IMR-90 (cell line): ENCODE measurements around the gene FLVCR2. TPM values are rescaled to one million over a fixed set of nuclear protein-coding genes. Genes with fewer than 3 reads are reported as not detected.

Experiments
- ATAC-seq: fragments of 200-7000 bp; cut with Tn5 transposase; 2 replicates; pipeline ENCODE4 v1.9.1; 2020; ENCODE audit warnings: low read depth, mild to moderate bottlenecking, moderate library complexity
- BruUV-seq: library from RNA; stranded (reverse); fragments of 400-500 nt; replicated peaks from 2 replicates; lab custom pipeline; 2021; lab: Mats Ljungman, UMichigan
- CTCF ChIA-PET: fragments of 300-600 bp; formaldehyde crosslinking; extraction: SDS; loops from one replicate; lab custom pipeline; 2021; ENCODE audit warnings: antibody characterized with exemption; lab: Yijun Ruan, JAX
- POLR2A ChIA-PET: fragments of 300-600 bp; sonication (Branson Sonifier 250); formaldehyde crosslinking; loops from one replicate; lab custom pipeline; 2022; ENCODE audit warnings: antibody characterized with exemption; ENCODE audit not compliant: unreplicated experiment; lab: Charles Lee
- DNase-seq: peaks from one replicate; pipeline ENCODE4 v3.0.0; 2013
- H2AFZ ChIP-seq: replicated peaks from 2 replicates; pipeline ENCODE3; 2013; ENCODE audit warnings: low read length, mild to moderate bottlenecking; ENCODE audit not compliant: poor library complexity
- H2AK5ac ChIP-seq: 2 replicates; pipeline ENCODE4 v1.6.1; 2013; ENCODE audit warnings: low read depth, low read length, inconsistent platforms
- H2AK9ac ChIP-seq: replicated peaks from 2 replicates; pipeline ENCODE3; 2013; ENCODE audit warnings: mild to moderate bottlenecking, low read depth, low read length, moderate library complexity; ENCODE audit not compliant: poor library complexity
- H2BK120ac ChIP-seq: 2 replicates; pipeline ENCODE4 v1.6.1; 2013; ENCODE audit warnings: low read depth, low read length, inconsistent platforms
- H2BK15ac ChIP-seq: 3 replicates; pipeline ENCODE4 v1.6.1; 2013; ENCODE audit warnings: low read depth, low read length, inconsistent platforms
- H2BK20ac ChIP-seq: 2 replicates; pipeline ENCODE4 v1.6.1; 2013; ENCODE audit warnings: low read depth, mild to moderate bottlenecking, inconsistent platforms, low read length, moderate library complexity
- H2BK5ac ChIP-seq: 2 replicates; pipeline ENCODE4 v1.6.1; 2013; ENCODE audit warnings: mild to moderate bottlenecking, low read depth, low read length, inconsistent platforms; ENCODE audit not compliant: poor library complexity, severe bottlenecking
- H3K14ac ChIP-seq: replicated peaks from 2 replicates; pipeline ENCODE4 v1.6.1; 2013; ENCODE audit warnings: low read depth, low read length, inconsistent platforms
- H3K18ac ChIP-seq: 2 replicates; pipeline ENCODE4 v1.6.1; 2013; ENCODE audit warnings: low read depth, low read length, control low read depth
- H3K23ac ChIP-seq: 2 replicates; pipeline ENCODE4 v1.6.1; 2013; ENCODE audit warnings: low read depth, low read length, inconsistent platforms
- H3K27ac ChIP-seq: 2 replicates; pipeline ENCODE4 v1.5.1; 2013; ENCODE audit warnings: mild to moderate bottlenecking, control low read depth, low read length; ENCODE audit not compliant: insufficient read depth
- H3K27me3 ChIP-seq: 2 replicates; pipeline ENCODE4 v1.6.1; 2013; ENCODE audit warnings: low read length; ENCODE audit not compliant: control insufficient read depth, insufficient read depth
- H3K36me3 ChIP-seq: 2 replicates; pipeline ENCODE4 v1.6.1; 2013; ENCODE audit warnings: low read length, mixed read lengths; ENCODE audit not compliant: control insufficient read depth, insufficient read depth
- H3K4ac ChIP-seq: 2 replicates; pipeline ENCODE4 v1.6.1; 2013; ENCODE audit warnings: low read depth, low read length, inconsistent platforms
- H3K4me1 ChIP-seq: 2 replicates; pipeline ENCODE4 v1.6.1; 2013; ENCODE audit warnings: low read length, mixed read lengths; ENCODE audit not compliant: control insufficient read depth, insufficient read depth
- H3K4me2 ChIP-seq: 2 replicates; pipeline ENCODE4 v1.6.1; 2013; ENCODE audit warnings: low read depth, mild to moderate bottlenecking, control low read depth, low read length, moderate library complexity
- H3K4me3 ChIP-seq: 2 replicates; pipeline ENCODE4 v1.5.1; 2013; ENCODE audit warnings: low read depth, mild to moderate bottlenecking, control low read depth, low read length, moderate library complexity; ENCODE audit not compliant: insufficient read depth
- H3K56ac ChIP-seq: 2 replicates; pipeline ENCODE4 v1.6.1; 2013; ENCODE audit warnings: low read length, inconsistent platforms; ENCODE audit not compliant: insufficient read depth; ENCODE audit errors: extremely low read depth
- H3K79me1 ChIP-seq, 2 experiments: 2 replicates each; pipeline ENCODE4 v1.6.1; 2013; ENCODE audit warnings: low read length in 2 of 2, inconsistent platforms in 1 of 2, low read depth in 1 of 2
- H3K9ac ChIP-seq: 2 replicates; pipeline ENCODE4 v1.6.1; 2013; ENCODE audit warnings: low read depth, low read length, control low read depth
- H3K9me1 ChIP-seq: 2 replicates; pipeline ENCODE4 v1.6.1; 2013; ENCODE audit warnings: low read length, inconsistent platforms; ENCODE audit not compliant: insufficient read depth
- H3K9me3 ChIP-seq: 2 replicates; pipeline ENCODE4 v1.6.1; 2013; ENCODE audit warnings: low read length; ENCODE audit not compliant: control insufficient read depth, insufficient read depth
- H4K20me1 ChIP-seq: 2 replicates; pipeline ENCODE4 v1.6.1; 2013; ENCODE audit warnings: low read length, inconsistent platforms; ENCODE audit not compliant: insufficient read depth
- H4K5ac ChIP-seq: 2 replicates; pipeline ENCODE4 v1.6.1; 2013; ENCODE audit warnings: mild to moderate bottlenecking, low read depth, low read length, control low read depth
- H4K8ac ChIP-seq, 2 experiments: 2 replicates each; pipeline ENCODE4 v1.6.1; 2013; ENCODE audit warnings: low read depth in 2 of 2, low read length in 2 of 2, control low read depth in 1 of 2, inconsistent platforms in 1 of 2
- H4K91ac ChIP-seq: 2 replicates; pipeline ENCODE4 v1.6.1; 2013; ENCODE audit warnings: low read depth, low read length, inconsistent platforms; ENCODE audit not compliant: insufficient read depth
- BHLHE40 ChIP-seq: fragments of 150-350 bp; IDR thresholded peaks from 2 replicates; pipeline ENCODE4 v1.6.1; 2016; ENCODE audit warnings: mild to moderate bottlenecking, low read depth, low read length
- CEBPB ChIP-seq: IDR thresholded peaks from 2 replicates; pipeline ENCODE4 v1.6.1; 2012; ENCODE audit warnings: low read depth, low read length, improper control_type of control experiment
- CTCF ChIP-seq: conservative IDR thresholded peaks from 2 replicates; pipeline ENCODE4 v1.5.1; 2012; ENCODE audit warnings: mild to moderate bottlenecking, low read depth, low read length, improper control_type of control experiment
- ELK1 ChIP-seq: fragments of 150-350 bp; IDR thresholded peaks from 2 replicates; pipeline ENCODE4 v1.6.1; 2016; ENCODE audit warnings: low read depth, mild to moderate bottlenecking, low read length, moderate library complexity, borderline replicate concordance
- FOS ChIP-seq: fragments of 150-350 bp; IDR thresholded peaks from 2 replicates; pipeline ENCODE4 v1.6.1; 2016; ENCODE audit warnings: low read depth, low read length
- NFE2L2 ChIP-seq: fragments of 150-350 bp; IDR thresholded peaks from 2 replicates; pipeline ENCODE4 v1.6.1; 2016; ENCODE audit warnings: low read depth, mild to moderate bottlenecking, low read length
- SMC3 ChIP-seq: fragments of 150-350 bp; IDR thresholded peaks from 2 replicates; pipeline ENCODE4 v1.6.1; 2016; ENCODE audit warnings: low read depth, mild to moderate bottlenecking, antibody characterized with exemption, low read length, moderate library complexity
- WGBS, 2 experiments: methylation state at CpG; one replicate each; pipeline versions ENCODE4 v1.1.5 to v1.1.7; 2013; ENCODE audit warnings: missing lambda C conversion rate in 2 of 2; ENCODE audit not compliant: insufficient read length in 1 of 2; ENCODE audit errors: extremely low coverage in 2 of 2; 5-methylcytosine and 5-hydroxymethylcytosine counted together
- dilution Hi-C: fragments of 300-500 bp; cut with HindIII; formaldehyde crosslinking; loops from one replicate; pipeline ENCODE4 v1.14.3; 2018; ENCODE audit warnings: low sequenced_read_pairs; ENCODE audit not compliant: unreplicated experiment
- in situ Hi-C: fragments of 300-500 bp; cut with MboI; formaldehyde crosslinking; loops from 3 replicates; pipeline ENCODE4 v1.14.3; 2019; ENCODE audit warnings: low sequenced_read_pairs, inconsistent platforms, mixed read lengths
- intact Hi-C: fragments of 100-400 bp; cut with micrococcal nuclease; formaldehyde crosslinking; loops from 2 replicates; pipeline ENCODE4 v1.10.0; 2022
- polyA plus RNA-seq, 3 experiments: library from polyadenylated mRNA; depleted of rRNA; stranded (reverse); fragments of >200 nt; gene quantifications; 2 replicates each; pipeline ENCODE4 v1.2.3, GENCODE V29; 2012; ENCODE audit warnings: low replicate concordance in 1 of 3
- total RNA-seq: library from RNA; depleted of rRNA; stranded (reverse); fragments of >200 nt; gene quantifications from 2 replicates; pipeline ENCODE4 v1.2.3, GENCODE V29; 2012

The FLVCR2 gene
- total and polyA plus RNA-seq, 2 of the 4 experiments (the other 2 are of a cell fraction), result 0.94 to 1.4 TPM

- H2AK5ac ChIP-seq, result no peak overlapping the region
- intact Hi-C loops, result no loop called here
- no peak overlapping the region for H3K23ac ChIP-seq
- ATAC-seq, result no peak
- H2AFZ ChIP-seq, result no peak overlapping the region
- no TSS peak for BruUV-seq
- H3K14ac ChIP-seq, result no peak overlapping the region
- CTCF ChIA-PET, result interaction anchor here (9.8 kb wide), 1 partner anchor 72 kb away, joined by 125 read pairs; the partner anchor contains the start of gene FLVCR2
- no peaks in the 10 kb centered on the region for H3K27me3 ChIP-seq
- H3K4me1 ChIP-seq, result peaks cover 21% of the 10 kb centered on the region
- H2BK15ac ChIP-seq, result no peak overlapping the region
- peaks cover 20% of the 10 kb centered on the region for H3K9me1 ChIP-seq
- peaks cover 9% of the 10 kb centered on the region; the same call in 1 of the 2 replicates for H3K36me3 ChIP-seq
- in situ Hi-C loops, result loop anchor here (5.0 kb wide), 1 partner anchor 72 kb away; the partner anchor contains the start of gene FLVCR2
- WGBS, 2 experiments, result no CpG with 5 or more reads among the region's 1 CpG
- H2AK9ac ChIP-seq, result no peak overlapping the region
- peaks cover 3% of the 10 kb centered on the region; the same call in 1 of the 2 replicates for H4K20me1 ChIP-seq
- H3K9me3 ChIP-seq, result no peaks in the 10 kb centered on the region
- no peak overlapping the region for H3K56ac ChIP-seq
- H4K5ac ChIP-seq, result no peak overlapping the region
- H3K4ac ChIP-seq, result no peak overlapping the region
- POLR2A ChIA-PET, result no interaction called here
- TF ChIP-seq FOS (no peak), ELK1 (no peak), CTCF (no peak), BHLHE40 (no peak), NFE2L2 (no peak), SMC3 (no peak), CEBPB (no peak)
- H4K8ac ChIP-seq, result no peak overlapping the region
- H3K27ac ChIP-seq, result no peak overlapping the region
- H2BK20ac ChIP-seq, result no peak overlapping the region
- DNase-seq, result no peak
- no peak overlapping the region for H3K18ac ChIP-seq
- H2BK5ac ChIP-seq, result no peak overlapping the region
- dilution Hi-C loops, result no loop called here
- H4K91ac ChIP-seq, result no peak overlapping the region
- H3K4me2 ChIP-seq, result no peak overlapping the region
- H3K4me3 ChIP-seq, result no peak overlapping the region
- H3K9ac ChIP-seq, result no peak overlapping the region
- H2BK120ac ChIP-seq, result no peak overlapping the region
- no peaks in the 10 kb centered on the region; a peak in 1 of 4 replicates for H3K79me1 ChIP-seq
Measured at GRCh38 chr14:75649773-75650172, 71.4 kb downstream of the FLVCR2 start.
